Peyer's patch (tissue), 4 donors: ENCODE measurements around the gene POU2AF1. TPM values are rescaled to one million over a fixed set of nuclear protein-coding genes. Genes with fewer than 3 reads are reported as not detected.

Experiments used
- DNase-seq, 3 donors: peaks; one replicate each; pipeline ENCODE4 v3.0.0-alpha.2; 2017 to 2019
- H3K27ac ChIP-seq, 4 donors: fragments of 200-600 bp; sonication (generic); one replicate each; pipeline ENCODE4 v1.5.1; 2016 to 2019
- H3K27me3 ChIP-seq, 2 donors: fragments of 200-600 bp; sonication (generic); one replicate each; pipeline ENCODE4 v1.5.1; 2019
- H3K36me3 ChIP-seq, 3 donors: fragments of 200-600 bp; sonication (generic); one replicate each; pipeline ENCODE4 v1.5.1; 2016 to 2019
- H3K4me1 ChIP-seq, 4 donors: fragments of 200-600 bp; sonication (generic); one replicate each; pipeline ENCODE4 v1.5.1; 2016 to 2019
- H3K4me3 ChIP-seq, 4 donors: fragments of 200-600 bp; sonication (generic); 1 replicate in 3 of 4; 2 replicates in 1 of 4; pipeline ENCODE4 v1.5.1; 2016 to 2019; ENCODE audit warnings: mild to moderate bottlenecking in 1 of 4
- H3K9me3 ChIP-seq, 4 donors: fragments of 200-600 bp; sonication (generic); one replicate each; pipeline ENCODE4 v1.5.1; 2016 to 2019; ENCODE audit warnings: mild to moderate bottlenecking in 1 of 4
- CTCF ChIP-seq, 6 experiments: fragments of 450-650 bp in 4 of 6; fragments of 200-600 bp in 2 of 6; sonication (generic) in 1 of 6; IDR thresholded peaks; one replicate each; pipeline ENCODE4 v1.5.1; 2017 to 2019; ENCODE audit warnings: antibody characterized with exemption in 6 of 6, mild to moderate bottlenecking in 3 of 6, moderate library complexity in 1 of 6
- POLR2A ChIP-seq, 2 donors: fragments of 450-650 bp; IDR thresholded peaks; one replicate each; pipeline ENCODE4 v1.5.1; 2017; ENCODE audit warnings: antibody characterized with exemption in 2 of 2, mild to moderate bottlenecking in 2 of 2, moderate library complexity in 2 of 2
- total RNA-seq, 4 donors: library from RNA; depleted of rRNA; stranded (reverse); fragments of >200 nt; gene quantifications; one replicate each; pipeline ENCODE4 v1.1.0, GENCODE V29; 2016

The POU2AF1 gene
- total RNA-seq, 4 donors from 2014 or later: 5.0 to 33.0 (median 5.4) TPM

GRCh38 chr11:111417766-111418435 is 38.8 kb upstream of the POU2AF1 start:
- H3K27ac ChIP-seq: peak overlapping the region; percentile 50 to 83 (median 72)

GRCh38 chr11:111417011-111417765 is 38.1 kb upstream of the POU2AF1 start:
- H3K27me3 ChIP-seq: no peaks in the 10 kb centered on the region
- no peaks in the 10 kb centered on the region for H3K9me3 ChIP-seq
- peaks cover 0 to 35% (median 20%) of the 10 kb centered on the region in 4 donors for H3K4me1 ChIP-seq
- no peak overlapping the region for H3K4me3 ChIP-seq
- H3K27ac ChIP-seq: peak overlapping the region; percentile 50 to 83 (median 72)
- TF ChIP-seq POLR2A (IDR thresholded peaks at IDR 0.05): no peak
- no peak for TF ChIP-seq CTCF (IDR thresholded peaks at IDR 0.05)
- H3K36me3 ChIP-seq: no peaks in the 10 kb centered on the region
- DNase-seq: peak in 2 of 3 donors; percentile 82 to 84

More at GRCh38 chr11:111417766-111418435, 38.8 kb upstream of the POU2AF1 start:
- H3K9me3 ChIP-seq: no peaks in the 10 kb centered on the region
- DNase-seq: peak in 2 of 3 donors; percentile 73 to 80
- H3K4me3 ChIP-seq: no peak overlapping the region
- H3K36me3 ChIP-seq: no peaks in the 10 kb centered on the region
- H3K27me3 ChIP-seq: no peaks in the 10 kb centered on the region
- no peak for TF ChIP-seq POLR2A (IDR thresholded peaks at IDR 0.05)
- H3K4me1 ChIP-seq: peaks cover 0 to 35% (median 21%) of the 10 kb centered on the region in 4 donors

- Histone ChIP-seq H3K27ac (peak overlapping the region; percentile 50 to 83 (median 72)), H3K4me1 (peaks cover 0 to 35% (median 20%) of the 10 kb centered on the region in 4 donors), H3K27me3 (no peaks in the 10 kb centered on the region), H3K9me3 (no peaks in the 10 kb centered on the region), H3K4me3 (no peak overlapping the region), H3K36me3 (no peaks in the 10 kb centered on the region)
- no peak for DNase-seq
- TF ChIP-seq POLR2A (IDR thresholded peaks at IDR 0.05) (no peak), CTCF (IDR thresholded peaks at IDR 0.05) (no peak)
Measured at GRCh38 chr11:111416231-111416960, 37.3 kb upstream of the POU2AF1 start.

- peak in 1 of 3 donors; percentile 39 for DNase-seq
- Histone ChIP-seq H3K27me3 (no peaks in the 10 kb centered on the region), H3K9me3 (no peaks in the 10 kb centered on the region), H3K27ac (peak overlapping the region in 2 of 4 donors; percentile 72 to 83), H3K36me3 (no peaks in the 10 kb centered on the region), H3K4me3 (no peak overlapping the region), H3K4me1 (peaks cover 0 to 32% (median 19%) of the 10 kb centered on the region in 4 donors)
- no peak for TF ChIP-seq CTCF (IDR thresholded peaks at IDR 0.05)
- no peak for TF ChIP-seq POLR2A (IDR thresholded peaks at IDR 0.05)
Measured at GRCh38 chr11:111414936-111415335, 35.9 kb upstream of the POU2AF1 start.

GRCh38 chr11:111414267-111414931 is 35.3 kb upstream of the POU2AF1 start:
- Histone ChIP-seq H3K4me3 (no peak overlapping the region), H3K27ac (peak overlapping the region in 2 of 4 donors; percentile 72 to 83), H3K4me1 (peaks cover 0 to 30% (median 15%) of the 10 kb centered on the region in 4 donors), H3K36me3 (no peaks in the 10 kb centered on the region), H3K9me3 (no peaks in the 10 kb centered on the region), H3K27me3 (no peaks in the 10 kb centered on the region)
- peak in 1 of 3 donors; percentile 45 for DNase-seq
- TF ChIP-seq POLR2A (IDR thresholded peaks at IDR 0.05) (no peak), CTCF (IDR thresholded peaks at IDR 0.05) (no peak)
